Activated CD8-positive, alpha-beta memory T cell treated with anti-CD3 and anti-CD28 coated beads for 36 hours (primary cell): Measurements from ENCODE around the gene DLGAP3. TPM values are rescaled to one million over a fixed set of nuclear protein-coding genes. Genes with fewer than 3 reads are reported as not detected.
"Not testable (repeated sequence)": the region's sequence is repeated elsewhere in the genome, so short reads cannot be mapped to it uniquely, and the experiment has no call there.

Experiments used
- CTCF ChIA-PET: fragments of 350-600 bp; sonication (Branson Sonifier 250); formaldehyde crosslinking; loops from one replicate; lab custom pipeline; 2021; ENCODE audit warnings: antibody characterized with exemption; lab: Charles Lee
- POLR2A ChIA-PET: fragments of 350-600 bp; sonication (Branson Sonifier 250); formaldehyde crosslinking; loops from one replicate; lab custom pipeline; 2021; ENCODE audit warnings: antibody characterized with exemption; lab: Charles Lee
- total RNA-seq, 2 experiments: library from RNA; stranded (reverse); gene quantifications; one replicate each; pipeline ENCODE4 v1.2.3, GENCODE V29; 2021

Gene DLGAP3
- total RNA-seq, 2 experiments from 2014 or later: 0.72 to 0.80 TPM

DNA sequence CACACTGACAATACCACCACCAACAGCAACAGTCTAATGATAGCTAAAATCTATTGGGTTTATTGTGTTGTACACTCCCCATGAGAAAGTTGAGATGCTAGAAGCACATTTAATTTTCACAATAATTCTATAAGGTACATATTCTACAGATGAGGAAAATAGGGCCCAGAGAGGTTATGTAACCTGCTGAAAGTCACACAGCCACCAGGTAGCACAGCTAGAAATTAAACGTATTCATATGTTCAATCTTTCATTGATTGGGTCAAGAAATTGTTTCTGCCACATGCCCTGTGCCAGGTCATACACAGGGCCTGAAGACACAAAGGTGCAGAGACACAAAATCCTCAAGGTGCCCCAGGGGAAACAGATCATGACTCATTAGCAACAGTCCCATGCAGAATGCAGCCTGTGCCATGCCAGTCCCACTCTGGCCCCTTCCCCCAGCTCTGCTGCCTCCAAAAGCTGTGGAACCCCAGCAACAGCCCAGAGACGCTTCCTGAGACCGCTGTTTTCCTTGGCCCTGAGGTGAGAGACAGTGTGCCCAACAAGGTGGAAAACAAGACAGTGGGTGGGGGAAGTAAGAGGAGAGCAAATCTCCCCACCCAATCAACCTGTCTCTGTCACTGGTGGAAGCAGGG lies 104.5 kb downstream of the DLGAP3 start:
- ChIA-PET POLR2A (no interaction called here), CTCF (interaction anchor here (1.3 kb wide), 1 partner anchor 9 kb away, joined by 3 read pairs; no protein-coding TSS in a partner anchor)

DNA sequence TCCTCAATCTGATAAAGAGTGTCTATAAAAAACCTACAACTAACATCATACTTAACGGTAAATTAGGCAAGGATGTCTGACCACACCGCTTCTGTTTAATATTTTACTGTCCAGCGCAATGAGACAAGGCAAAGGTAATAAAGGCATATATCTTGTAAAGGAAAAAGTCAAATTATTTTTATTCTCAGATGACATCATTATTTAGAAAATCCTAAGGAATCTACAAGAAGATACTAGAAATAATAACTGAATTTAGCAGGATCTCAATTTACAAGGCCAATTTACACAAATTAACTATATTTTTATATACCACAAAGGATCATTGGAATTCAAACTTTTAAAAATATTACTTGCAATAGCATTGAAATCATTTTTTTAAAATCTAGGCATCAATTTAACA lies 107.2 kb downstream of the DLGAP3 start:
- POLR2A ChIA-PET: no interaction called here
- CTCF ChIA-PET: no interaction called here

DNA sequence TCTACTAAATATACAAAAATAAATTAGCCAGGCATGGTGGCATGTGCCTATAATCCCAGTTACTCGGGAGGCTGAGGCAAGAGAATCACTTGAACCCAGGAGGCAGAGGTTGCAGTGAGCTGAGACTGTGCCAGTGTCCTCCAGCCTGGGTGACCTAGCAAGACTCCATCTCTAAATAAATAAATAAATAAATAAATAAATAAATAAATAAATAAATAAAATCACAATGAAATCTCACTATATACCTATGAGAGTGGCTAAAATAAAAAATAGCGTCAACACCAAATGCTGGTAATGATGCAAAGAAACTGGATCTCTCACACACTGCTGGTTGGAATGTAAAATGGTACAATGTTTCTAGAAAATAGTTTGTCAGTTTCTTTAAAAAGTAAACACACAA lies 110.6 kb downstream of the DLGAP3 start:
- POLR2A ChIA-PET, CTCF ChIA-PET: not testable (repeated sequence)

DNA sequence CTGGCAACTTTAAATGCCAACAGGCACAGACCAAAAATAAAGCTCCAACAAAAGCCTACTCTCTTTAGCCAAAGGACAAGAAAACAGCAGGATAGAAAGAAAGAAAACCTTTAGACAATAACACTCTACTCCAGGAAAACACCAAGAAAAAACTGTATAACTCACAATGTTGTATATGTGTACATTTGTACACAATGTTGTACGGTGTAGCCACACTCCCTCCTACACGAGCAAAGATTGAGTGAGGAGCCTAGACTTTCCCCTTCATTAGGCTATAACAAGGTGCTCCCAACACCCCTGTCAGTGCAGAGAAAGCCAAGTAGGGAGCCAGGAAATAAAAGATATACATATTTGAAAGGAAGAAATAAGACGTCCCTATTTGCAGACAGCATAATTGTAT lies 112.7 kb downstream of the DLGAP3 start:
- POLR2A ChIA-PET: no interaction called here
- CTCF ChIA-PET: interaction anchor here (0.8 kb wide), 1 partner anchor 9 kb away, joined by 3 read pairs; no protein-coding TSS in a partner anchor

- POLR2A ChIA-PET: no interaction called here
These were observed 113.1 kb downstream of the DLGAP3 start for GRCh38 chr1:34816332-34816731.

More at GRCh38 chr1:34816332-34816731, 113.1 kb downstream of the DLGAP3 start:
- CTCF ChIA-PET: interaction anchor here (0.8 kb wide), 1 partner anchor 9 kb away, joined by 3 read pairs; no protein-coding TSS in a partner anchor

Other genes starting within 250 kb of the DLGAP3 start
- gene GJB5, start 174.6 kb downstream of the DLGAP3 start, total RNA-seq: not detected
- not detected for gene GJB4, start 169.9 kb downstream of the DLGAP3 start, total RNA-seq
- gene GJB3, start 148.4 kb downstream of the DLGAP3 start, total RNA-seq: not detected
- not detected for gene GJA4, start 136.7 kb downstream of the DLGAP3 start, total RNA-seq
- gene SMIM12, start 69.9 kb downstream of the DLGAP3 start, total RNA-seq: 10 to 100 TPM; 73.8 to 75.2 TPM
- 10 to 100 TPM; 29.0 to 30.8 TPM for gene TMEM35B, start 55.7 kb upstream of the DLGAP3 start, total RNA-seq
- 10 to 100 TPM; 15.7 to 16.5 TPM for gene ZMYM6, start 102.3 kb upstream of the DLGAP3 start, total RNA-seq
- 1 to 10 TPM; 3.2 to 4.9 TPM for gene ZMYM1, start 149.7 kb upstream of the DLGAP3 start, total RNA-seq